Neuronal stem cell (in vitro differentiated cells): ENCODE data around the gene FHIT.

Experiments used
- DNase-seq: peaks from one replicate; pipeline ENCODE4 v3.0.0-alpha.2; 2013; ENCODE audit warnings: low spot score
- H2AFZ ChIP-seq: one replicate; pipeline ENCODE4 v1.6.1; 2013; ENCODE audit warnings: mild to moderate bottlenecking, low read length, inconsistent platforms
- H2AK5ac ChIP-seq: 2 replicates; pipeline ENCODE4 v1.6.1; 2013; ENCODE audit warnings: low read depth, mild to moderate bottlenecking, inconsistent platforms, low read length, moderate library complexity, mixed read lengths
- H2BK120ac ChIP-seq: 2 replicates; pipeline ENCODE4 v1.6.1; 2013; ENCODE audit warnings: low read depth, mild to moderate bottlenecking, inconsistent platforms, low read length, moderate library complexity, mixed read lengths
- H2BK12ac ChIP-seq: one replicate; pipeline ENCODE4 v1.6.1; 2013; ENCODE audit warnings: low read length, inconsistent platforms
- H2BK15ac ChIP-seq: 2 replicates; pipeline ENCODE4 v1.6.1; 2013; ENCODE audit warnings: mild to moderate bottlenecking, low read length, inconsistent platforms, mixed read lengths
- H2BK5ac ChIP-seq: one replicate; pipeline ENCODE4 v1.6.1; 2013; ENCODE audit warnings: inconsistent platforms, mild to moderate bottlenecking, low read length, moderate library complexity
- H3K14ac ChIP-seq: one replicate; pipeline ENCODE4 v1.6.1; 2013; ENCODE audit warnings: low read length, inconsistent platforms
- H3K18ac ChIP-seq: 2 replicates; pipeline ENCODE4 v1.6.1; 2013; ENCODE audit warnings: low read length, inconsistent platforms
- H3K23ac ChIP-seq: 2 replicates; pipeline ENCODE4 v1.6.1; 2013; ENCODE audit warnings: low read depth, mild to moderate bottlenecking, mixed read lengths, low read length, inconsistent platforms; ENCODE audit not compliant: poor library complexity
- H3K27ac ChIP-seq: replicated peaks from 3 replicates; pipeline ENCODE4 v1.5.1; 2013; ENCODE audit warnings: low read length, inconsistent platforms
- H3K27me3 ChIP-seq, 3 experiments: 2 replicates each; pipeline ENCODE4 v1.6.1; 2013; ENCODE audit warnings: low read length in 3 of 3, mild to moderate bottlenecking in 2 of 3, inconsistent platforms in 1 of 3, low read depth in 1 of 3, mixed read lengths in 1 of 3, moderate library complexity in 1 of 3; ENCODE audit not compliant: control insufficient read depth in 3 of 3, insufficient read depth in 3 of 3
- H3K36me3 ChIP-seq, 2 donors: replicated peaks in 1 of 2; 2 replicates each; pipeline ENCODE4 v1.6.1; 2013; ENCODE audit warnings: low read length in 2 of 2; ENCODE audit not compliant: control insufficient read depth in 2 of 2, insufficient read depth in 2 of 2
- H3K4ac ChIP-seq: 2 replicates; pipeline ENCODE4 v1.6.1; 2013; ENCODE audit warnings: inconsistent platforms, mild to moderate bottlenecking, low read length, moderate library complexity
- H3K4me1 ChIP-seq, 2 donors: 1 replicate in 1 of 2; 2 replicates in 1 of 2; pipeline ENCODE4 v1.6.1; 2013; ENCODE audit warnings: low read length in 2 of 2, low read depth in 1 of 2; ENCODE audit not compliant: control insufficient read depth in 2 of 2, insufficient read depth in 1 of 2
- H3K4me2 ChIP-seq: one replicate; pipeline ENCODE4 v1.6.1; 2013; ENCODE audit warnings: mild to moderate bottlenecking, low read length, inconsistent platforms; ENCODE audit not compliant: insufficient read depth, poor library complexity, severe bottlenecking
- H3K4me3 ChIP-seq, 2 donors: 2 replicates each; pipeline ENCODE4 v1.5.1; 2013; ENCODE audit warnings: low read length in 2 of 2, mild to moderate bottlenecking in 2 of 2, inconsistent platforms in 1 of 2, moderate library complexity in 1 of 2
- H3K79me1 ChIP-seq: one replicate; pipeline ENCODE4 v1.6.1; 2013; ENCODE audit warnings: low read depth, mild to moderate bottlenecking, inconsistent platforms, low read length, moderate library complexity
- H3K9ac ChIP-seq: one replicate; pipeline ENCODE4 v1.6.1; 2013; ENCODE audit warnings: mild to moderate bottlenecking, low read depth, low read length, inconsistent platforms; ENCODE audit not compliant: poor library complexity
- H3K9me3 ChIP-seq, 2 donors: replicated peaks in 1 of 2; 2 replicates each; pipeline versions ENCODE3 to v1.6.1; 2013; ENCODE audit warnings: low read length in 2 of 2, mild to moderate bottlenecking in 2 of 2, inconsistent platforms in 1 of 2, low read depth in 1 of 2, mixed read lengths in 1 of 2, moderate library complexity in 1 of 2; ENCODE audit not compliant: control insufficient read depth in 2 of 2, insufficient read depth in 1 of 2
- H4K8ac ChIP-seq: one replicate; pipeline ENCODE4 v1.6.1; 2013; ENCODE audit warnings: low read depth, mild to moderate bottlenecking, inconsistent platforms, low read length, moderate library complexity
- H4K91ac ChIP-seq: one replicate; pipeline ENCODE4 v1.6.1; 2013; ENCODE audit warnings: low read length, low read depth, mild to moderate bottlenecking, inconsistent platforms; ENCODE audit not compliant: poor library complexity
- WGBS, 2 donors: extraction: QIAGEN DNeasy Blood & Tissue Kit; methylation state at CpG; one replicate each; pipeline ENCODE4 v1.1.7; 2013; ENCODE audit warnings: missing lambda C conversion rate in 2 of 2, mixed read lengths in 1 of 2; ENCODE audit not compliant: insufficient read length in 2 of 2, insufficient replicate concordance in 1 of 2; ENCODE audit errors: extremely low coverage in 2 of 2; 5-methylcytosine and 5-hydroxymethylcytosine counted together

FHIT gene

GRCh38 chr3:60343831-60344230, 907.4 kb downstream of the FHIT start:
- Histone ChIP-seq H3K4me1 (peaks cover 0 to 2% of the 10 kb centered on the region in 2 donors), H3K4me2 (no peak overlapping the region), H2AFZ (no peak overlapping the region), H3K9ac (no peak overlapping the region), H3K14ac (no peak overlapping the region), H3K18ac (no peak overlapping the region), H2BK5ac (no peak overlapping the region), H3K27me3 (no peaks in the 10 kb centered on the region), H3K36me3 (no peaks in the 10 kb centered on the region), H2BK12ac (no peak overlapping the region), H3K79me1 (no peaks in the 10 kb centered on the region), H4K8ac (no peak overlapping the region), H4K91ac (no peak overlapping the region), H3K27ac (no peak overlapping the region), H2BK15ac (no peak overlapping the region), H3K4me3 (no peak overlapping the region), H3K23ac (no peak overlapping the region), H3K9me3 (no peaks in the 10 kb centered on the region), H3K4ac (no peak overlapping the region), H2AK5ac (no peak overlapping the region), H2BK120ac (no peak overlapping the region)
- no CpG with 5 or more reads among the region's 2 CpGs for WGBS, 2 donors
- DNase-seq, result no peak

GRCh38 chr3:60339304-60339703, 911.9 kb downstream of the FHIT start:
- no peak for DNase-seq
- no CpG with 5 or more reads among the region's 6 CpGs for WGBS, 2 donors
- H3K14ac ChIP-seq, result no peak overlapping the region
- no peak overlapping the region for H2BK15ac ChIP-seq
- H3K9me3 ChIP-seq, result no peaks in the 10 kb centered on the region
- no peak overlapping the region for H2BK5ac ChIP-seq
- H3K9ac ChIP-seq, result no peak overlapping the region
- no peak overlapping the region for H3K23ac ChIP-seq
- H2AFZ ChIP-seq, result no peak overlapping the region
- H3K36me3 ChIP-seq, result no peaks in the 10 kb centered on the region
- no peak overlapping the region for H3K18ac ChIP-seq
- no peak overlapping the region for H4K8ac ChIP-seq
- no peaks in the 10 kb centered on the region for H3K79me1 ChIP-seq
- no peak overlapping the region for H3K4me2 ChIP-seq
- H4K91ac ChIP-seq, result no peak overlapping the region
- no peak overlapping the region for H3K4me3 ChIP-seq
- H3K27ac ChIP-seq, result no peak overlapping the region
- no peaks in the 10 kb centered on the region for H3K27me3 ChIP-seq
- H2BK120ac ChIP-seq, result no peak overlapping the region
- no peak overlapping the region for H2BK12ac ChIP-seq
- no peak overlapping the region for H3K4ac ChIP-seq
- peaks cover 0 to 2% of the 10 kb centered on the region in 2 donors for H3K4me1 ChIP-seq
- no peak overlapping the region for H2AK5ac ChIP-seq

- Histone ChIP-seq H3K27ac (no peak overlapping the region), H3K4me1 (peaks cover 0 to 2% of the 10 kb centered on the region in 2 donors), H3K4me3 (no peak overlapping the region), H2BK5ac (no peak overlapping the region), H3K79me1 (no peaks in the 10 kb centered on the region), H2BK15ac (no peak overlapping the region), H2BK12ac (no peak overlapping the region), H3K23ac (no peak overlapping the region), H3K36me3 (no peaks in the 10 kb centered on the region), H3K14ac (no peak overlapping the region), H4K8ac (no peak overlapping the region), H3K9me3 (no peaks in the 10 kb centered on the region), H3K27me3 (no peaks in the 10 kb centered on the region), H2BK120ac (no peak overlapping the region), H3K18ac (no peak overlapping the region), H3K4me2 (no peak overlapping the region), H3K4ac (no peak overlapping the region), H4K91ac (no peak overlapping the region), H3K9ac (no peak overlapping the region), H2AK5ac (no peak overlapping the region), H2AFZ (no peak overlapping the region)
- no CpG with 5 or more reads among the region's 2 CpGs for WGBS, 2 donors
- no peak for DNase-seq
Measured at GRCh38 chr3:60337421-60337820, 913.8 kb downstream of the FHIT start.

- Histone ChIP-seq H2BK5ac (no peak overlapping the region), H2BK120ac (no peak overlapping the region), H2BK12ac (no peak overlapping the region), H3K27me3 (no peaks in the 10 kb centered on the region), H3K4me2 (no peak overlapping the region), H3K14ac (no peak overlapping the region), H3K23ac (no peak overlapping the region), H2AK5ac (no peak overlapping the region), H3K9ac (no peak overlapping the region), H4K91ac (no peak overlapping the region), H3K18ac (no peak overlapping the region), H3K4me3 (no peak overlapping the region), H3K36me3 (no peaks in the 10 kb centered on the region), H3K4me1 (no peaks in the 10 kb centered on the region), H3K9me3 (no peaks in the 10 kb centered on the region), H3K79me1 (no peaks in the 10 kb centered on the region), H4K8ac (no peak overlapping the region), H2AFZ (no peak overlapping the region), H2BK15ac (no peak overlapping the region), H3K27ac (no peak overlapping the region), H3K4ac (no peak overlapping the region)
- no CpG with 5 or more reads among the region's 2 CpGs for WGBS, 2 donors
- no peak for DNase-seq
Measured at GRCh38 chr3:60336061-60336460, 915.2 kb downstream of the FHIT start.
